Measurements from ENCODE around the gene DOP1A. TPM values are rescaled to one million over a fixed set of nuclear protein-coding genes. Genes with fewer than 3 reads are reported as not detected.

Gene DOP1A
- total RNA-seq, 1 experiment from 2014 or later = 16.1 TPM

- ChIA-PET POLR2A (no interaction called here), CTCF (no interaction called here)
- Histone ChIP-seq H3K36me3 (ENCODE audit: control insufficient read depth, insufficient read depth, low read length) (no peaks in the 10 kb centered on the region), H3K9me3 (no peaks in the 10 kb centered on the region), H3K4me3 (ENCODE audit: low read depth, low read length) (no peak overlapping the region), H3K27me3 (replicated peaks; ENCODE audit: control insufficient read depth, insufficient read depth, low read length) (no peaks in the 10 kb centered on the region), H3K4me1 (no peaks in the 10 kb centered on the region)
- Mint-ChIP-seq H3K27ac (ENCODE audit: unreplicated experiment) (no peak overlapping the region), H3K4me1 (ENCODE audit: low read depth, unreplicated experiment) (no peaks in the 10 kb centered on the region), H3K27me3 (ENCODE audit: insufficient read depth, unreplicated experiment) (no peaks in the 10 kb centered on the region), H3K36me3 (ENCODE audit: insufficient read depth, unreplicated experiment) (peaks cover 4% of the 10 kb centered on the region), H3K4me3 (ENCODE audit: unreplicated experiment) (no peak overlapping the region), H3K9me3 (ENCODE audit: unreplicated experiment) (no peaks in the 10 kb centered on the region)
- BruUV-seq (replicated peaks) = no TSS peak
- TF ChIP-seq CTCF (IDR thresholded peaks at IDR 0.05; ENCODE audit: insufficient read depth in 1 of 2, low read depth in 1 of 2, low read length in 1 of 2, severe bottlenecking in 1 of 2, unreplicated experiment in 1 of 2) = no peak
- intact Hi-C loops (cut with micrococcal nuclease; ENCODE audit: unreplicated experiment) = no loop called here
- DNase-seq = no peak
Measured at GRCh38 chr6:83160167-83160566, 92.7 kb downstream of the DOP1A start.

- no TSS peak for BruUV-seq (replicated peaks)
- Histone ChIP-seq H3K9me3 (no peaks in the 10 kb centered on the region), H3K4me3 (ENCODE audit: low read depth, low read length) (no peak overlapping the region), H3K4me1 (no peaks in the 10 kb centered on the region), H3K27me3 (replicated peaks; ENCODE audit: control insufficient read depth, insufficient read depth, low read length) (no peaks in the 10 kb centered on the region), H3K36me3 (ENCODE audit: control insufficient read depth, insufficient read depth, low read length) (peaks cover 1% of the 10 kb centered on the region)
- no peak overlapping the region for H3K27ac Mint-ChIP-seq (ENCODE audit: unreplicated experiment)
- no peak overlapping the region for H3K4me3 Mint-ChIP-seq (ENCODE audit: unreplicated experiment)
- ChIA-PET CTCF (no interaction called here), POLR2A (no interaction called here)
- no peaks in the 10 kb centered on the region for H3K27me3 Mint-ChIP-seq (ENCODE audit: insufficient read depth, unreplicated experiment)
- no peaks in the 10 kb centered on the region for H3K4me1 Mint-ChIP-seq (ENCODE audit: low read depth, unreplicated experiment)
- intact Hi-C loops (cut with micrococcal nuclease; ENCODE audit: unreplicated experiment) = no loop called here
- no peaks in the 10 kb centered on the region for H3K9me3 Mint-ChIP-seq (ENCODE audit: unreplicated experiment)
- TF ChIP-seq CTCF (IDR thresholded peaks at IDR 0.05; ENCODE audit: insufficient read depth in 1 of 2, low read depth in 1 of 2, low read length in 1 of 2, severe bottlenecking in 1 of 2, unreplicated experiment in 1 of 2) = no peak
- H3K36me3 Mint-ChIP-seq (ENCODE audit: insufficient read depth, unreplicated experiment) = peaks cover 75% of the 10 kb centered on the region
- DNase-seq = no peak
Measured at GRCh38 chr6:83167726-83168278, 100.3 kb downstream of the DOP1A start.

- no peaks in the 10 kb centered on the region for H3K9me3 Mint-ChIP-seq (ENCODE audit: unreplicated experiment)
- Histone ChIP-seq H3K4me1 (no peaks in the 10 kb centered on the region), H3K4me3 (ENCODE audit: low read depth, low read length) (no peak overlapping the region), H3K27me3 (replicated peaks; ENCODE audit: control insufficient read depth, insufficient read depth, low read length) (no peaks in the 10 kb centered on the region), H3K36me3 (ENCODE audit: control insufficient read depth, insufficient read depth, low read length) (peaks cover 1% of the 10 kb centered on the region), H3K9me3 (no peaks in the 10 kb centered on the region)
- CTCF ChIA-PET = no interaction called here
- intact Hi-C loops (cut with micrococcal nuclease; ENCODE audit: unreplicated experiment) = no loop called here
- no peak overlapping the region for H3K4me3 Mint-ChIP-seq (ENCODE audit: unreplicated experiment)
- H3K4me1 Mint-ChIP-seq (ENCODE audit: low read depth, unreplicated experiment) = no peaks in the 10 kb centered on the region
- no peak for TF ChIP-seq CTCF (IDR thresholded peaks at IDR 0.05; ENCODE audit: insufficient read depth in 1 of 2, low read depth in 1 of 2, low read length in 1 of 2, severe bottlenecking in 1 of 2, unreplicated experiment in 1 of 2)
- H3K36me3 Mint-ChIP-seq (ENCODE audit: insufficient read depth, unreplicated experiment) = peaks cover 82% of the 10 kb centered on the region
- H3K27ac Mint-ChIP-seq (ENCODE audit: unreplicated experiment) = no peak overlapping the region
- DNase-seq = no peak
- no TSS peak for BruUV-seq (replicated peaks)
- POLR2A ChIA-PET = no interaction called here
- no peaks in the 10 kb centered on the region for H3K27me3 Mint-ChIP-seq (ENCODE audit: insufficient read depth, unreplicated experiment)
Measured at GRCh38 chr6:83168556-83168955, 101.1 kb downstream of the DOP1A start.

Data from Caco-2 (cell line).